SK-N-SH treated with all-trans-retinoic acid at 6 μM for 48 hours (cell line): ENCODE measurements around the gene TOMM40.

ENCODE experiments used
- ATAC-seq: fragments of 200-7000 bp; cut with Tn5 transposase; 3 replicates; pipeline ENCODE4 v1.9.1; 2020; ENCODE audit warnings: mild to moderate bottlenecking, moderate library complexity
- ARNTL ChIP-seq: fragments of 450-650 bp; formaldehyde crosslinking; IDR thresholded peaks from 2 replicates; pipeline ENCODE4 v1.5.0; 2020; ENCODE audit warnings: low read depth, mild to moderate bottlenecking, moderate library complexity, borderline replicate concordance
- BACH2 ChIP-seq: fragments of 250-450 bp; sonication (Bioruptor Pico); IDR thresholded peaks from 2 replicates; pipeline ENCODE4 v1.9.0; 2021; ENCODE audit warnings: mild to moderate bottlenecking, borderline replicate concordance
- CSRNP3 ChIP-seq: fragments of 250-450 bp; sonication (Bioruptor Pico); IDR thresholded peaks from 2 replicates; pipeline ENCODE4 v1.5.1; 2021; ENCODE audit warnings: mild to moderate bottlenecking, moderate library complexity
- ESRRG ChIP-seq: fragments of 250-450 bp; sonication (Bioruptor Pico); IDR thresholded peaks from 2 replicates; pipeline ENCODE4 v1.6.1; 2021; ENCODE audit warnings: mild to moderate bottlenecking
- ISL1 ChIP-seq: fragments of 250-450 bp; sonication (Bioruptor Pico); IDR thresholded peaks from 2 replicates; pipeline ENCODE4 v2.1.2; 2022; ENCODE audit warnings: mild to moderate bottlenecking, moderate library complexity
- OSR1 ChIP-seq: fragments of 250-450 bp; sonication (Bioruptor Pico); IDR thresholded peaks from 2 replicates; pipeline ENCODE4 v1.8.0; 2022; ENCODE audit warnings: moderate library complexity, mild to moderate bottlenecking, inconsistent platforms
- PATZ1 ChIP-seq: fragments of 250-450 bp; sonication (Bioruptor Pico); IDR thresholded peaks from 2 replicates; pipeline ENCODE4 v1.8.0; 2020; ENCODE audit warnings: mild to moderate bottlenecking, moderate library complexity, borderline replicate concordance
- POU6F1 ChIP-seq: fragments of 250-450 bp; sonication (Bioruptor Pico); IDR thresholded peaks from 2 replicates; pipeline ENCODE4 v1.8.0; 2021; ENCODE audit warnings: low read depth, mild to moderate bottlenecking, moderate library complexity, borderline replicate concordance
- PPARA ChIP-seq: fragments of 250-450 bp; sonication (Bioruptor Pico); IDR thresholded peaks from 2 replicates; pipeline ENCODE4 v1.5.0; 2020; ENCODE audit warnings: mild to moderate bottlenecking, borderline replicate concordance
- RARB ChIP-seq: fragments of 250-450 bp; sonication (Bioruptor Pico); IDR thresholded peaks from 2 replicates; pipeline ENCODE4 v1.8.0; 2021; ENCODE audit warnings: mild to moderate bottlenecking, moderate library complexity
- SNAI2 ChIP-seq: fragments of 250-450 bp; sonication (Bioruptor Pico); IDR thresholded peaks from 2 replicates; pipeline ENCODE4 v1.5.0; 2020; ENCODE audit warnings: mild to moderate bottlenecking, moderate library complexity
- TOX ChIP-seq: fragments of 250-450 bp; sonication (Bioruptor Pico); IDR thresholded peaks from 2 replicates; pipeline ENCODE4 v1.8.0; 2021; ENCODE audit warnings: mild to moderate bottlenecking, moderate library complexity, borderline replicate concordance
- TSHZ2 ChIP-seq: fragments of 250-450 bp; sonication (Bioruptor Pico); IDR thresholded peaks from 2 replicates; pipeline ENCODE4 v1.5.0; 2020; ENCODE audit warnings: mild to moderate bottlenecking, moderate library complexity
- ZFP3 ChIP-seq: fragments of 250-450 bp; sonication (Bioruptor Pico); IDR thresholded peaks from 2 replicates; pipeline ENCODE4 v1.5.0; 2020; ENCODE audit warnings: mild to moderate bottlenecking, moderate library complexity
- ZFP30 ChIP-seq: fragments of 450-650 bp; formaldehyde crosslinking; IDR thresholded peaks from 2 replicates; pipeline ENCODE4 v1.5.0; 2022; ENCODE audit warnings: mild to moderate bottlenecking, moderate library complexity
- ZNF565 ChIP-seq: fragments of 450-650 bp; formaldehyde crosslinking; conservative IDR thresholded peaks from 2 replicates; pipeline ENCODE4 v1.5.0; 2020; ENCODE audit warnings: low read depth, mild to moderate bottlenecking, moderate library complexity
- ZNF70 ChIP-seq: fragments of 450-650 bp; formaldehyde crosslinking; IDR thresholded peaks from 2 replicates; pipeline ENCODE4 v1.5.0; 2020; ENCODE audit warnings: mild to moderate bottlenecking, moderate library complexity
- ZNF8 ChIP-seq: fragments of 450-650 bp; formaldehyde crosslinking; IDR thresholded peaks from 2 replicates; pipeline ENCODE4 v1.5.0; 2020; ENCODE audit warnings: mild to moderate bottlenecking, moderate library complexity

TOMM40 gene

GRCh38 chr19:44947041-44947581, 56.1 kb downstream of the TOMM40 start:
- TF ChIP-seq BACH2 (CRISPR knock-in tag): no peak
- no peak for TF ChIP-seq ZFP30 (CRISPR knock-in tag)
- TF ChIP-seq TOX (CRISPR knock-in tag): no peak
- no peak for TF ChIP-seq RARB (CRISPR knock-in tag)
- TF ChIP-seq OSR1 (CRISPR knock-in tag): no peak
- no peak for TF ChIP-seq TSHZ2
- TF ChIP-seq ZNF565 (CRISPR knock-in tag): no peak
- TF ChIP-seq SNAI2 (CRISPR knock-in tag): no peak
- no peak for TF ChIP-seq PPARA (CRISPR knock-in tag)
- TF ChIP-seq ZFP3 (CRISPR knock-in tag): no peak
- no peak for TF ChIP-seq PATZ1
- no peak for TF ChIP-seq ARNTL (CRISPR knock-in tag)
- no peak for TF ChIP-seq ISL1
- no peak for TF ChIP-seq ZNF70 (CRISPR knock-in tag)
- ATAC-seq: no peak

- ATAC-seq: no peak
- TF ChIP-seq POU6F1 (CRISPR knock-in tag) (no peak), PATZ1 (no peak), ESRRG (CRISPR knock-in tag) (no peak), ARNTL (CRISPR knock-in tag) (no peak), OSR1 (CRISPR knock-in tag) (no peak), ZFP3 (CRISPR knock-in tag) (no peak), BACH2 (CRISPR knock-in tag) (no peak), RARB (CRISPR knock-in tag) (no peak), ZNF70 (CRISPR knock-in tag) (no peak), PPARA (CRISPR knock-in tag) (no peak), CSRNP3 (no peak), SNAI2 (CRISPR knock-in tag) (no peak), ZNF8 (CRISPR knock-in tag) (no peak)
Observed at GRCh38 chr19:44948237-44948636, 57.2 kb downstream of the TOMM40 start.

- TF ChIP-seq ESRRG (CRISPR knock-in tag) (no peak), BACH2 (CRISPR knock-in tag) (no peak)
- TF ChIP-seq, all 23 proteins: peak for 0
- ATAC-seq: no peak
Observed at GRCh38 chr19:44948763-44949374, 57.8 kb downstream of the TOMM40 start.
